ENCODE measurements around the gene SYNPO2L.

SYNPO2L gene

DNA sequence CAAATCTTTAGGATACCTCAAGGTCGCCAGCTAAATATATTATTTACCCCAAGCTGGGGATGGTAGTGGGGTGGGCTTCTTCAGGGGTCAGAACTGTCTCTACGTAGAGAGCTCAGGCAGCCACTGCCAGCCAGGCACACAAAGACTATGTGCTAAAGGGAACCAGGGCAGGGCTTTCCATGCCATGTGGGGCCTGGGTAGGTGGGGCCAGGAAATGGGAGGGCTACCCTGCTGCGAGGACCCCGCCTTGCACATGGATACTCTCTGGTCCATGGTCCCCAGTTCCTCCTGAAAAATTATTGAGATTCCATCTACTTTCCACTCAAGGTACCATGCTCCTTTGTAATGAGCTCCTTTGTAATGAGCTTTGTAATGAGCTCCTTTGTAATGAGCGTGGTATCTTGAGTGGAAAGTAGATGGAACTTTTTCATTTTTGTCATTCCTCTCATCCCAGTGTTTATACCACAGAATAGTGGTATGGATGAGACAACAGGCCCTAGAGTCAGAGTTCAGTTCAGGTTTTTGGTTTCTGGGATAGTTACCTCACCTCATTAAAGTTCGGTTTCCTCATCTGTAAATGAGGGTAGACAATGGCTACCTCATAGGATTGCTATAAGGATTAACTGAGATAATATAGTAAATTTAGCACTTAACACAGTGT lies 5.8 kb downstream of the SYNPO2L start:
- H3K27ac ChIP-seq: no peak overlapping the region
- peaks cover 45% of the 10 kb centered on the region for H3K27me3 ChIP-seq
- H3K9me3 ChIP-seq: no peaks in the 10 kb centered on the region
- peaks cover 5 to 12% of the 10 kb centered on the region in 2 experiments for H3K4me1 ChIP-seq (ENCODE audit: control insufficient read depth in 1 of 2, insufficient read depth in 1 of 2, low read depth in 1 of 2, low read length in 1 of 2)
- TF ChIP-seq, protein P1, sequence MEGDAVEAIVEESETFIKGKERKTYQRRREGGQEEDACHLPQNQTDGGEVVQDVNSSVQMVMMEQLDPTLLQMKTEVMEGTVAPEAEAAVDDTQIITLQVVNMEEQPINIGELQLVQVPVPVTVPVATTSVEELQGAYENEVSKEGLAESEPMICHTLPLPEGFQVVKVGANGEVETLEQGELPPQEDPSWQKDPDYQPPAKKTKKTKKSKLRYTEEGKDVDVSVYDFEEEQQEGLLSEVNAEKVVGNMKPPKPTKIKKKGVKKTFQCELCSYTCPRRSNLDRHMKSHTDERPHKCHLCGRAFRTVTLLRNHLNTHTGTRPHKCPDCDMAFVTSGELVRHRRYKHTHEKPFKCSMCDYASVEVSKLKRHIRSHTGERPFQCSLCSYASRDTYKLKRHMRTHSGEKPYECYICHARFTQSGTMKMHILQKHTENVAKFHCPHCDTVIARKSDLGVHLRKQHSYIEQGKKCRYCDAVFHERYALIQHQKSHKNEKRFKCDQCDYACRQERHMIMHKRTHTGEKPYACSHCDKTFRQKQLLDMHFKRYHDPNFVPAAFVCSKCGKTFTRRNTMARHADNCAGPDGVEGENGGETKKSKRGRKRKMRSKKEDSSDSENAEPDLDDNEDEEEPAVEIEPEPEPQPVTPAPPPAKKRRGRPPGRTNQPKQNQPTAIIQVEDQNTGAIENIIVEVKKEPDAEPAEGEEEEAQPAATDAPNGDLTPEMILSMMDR (IDR thresholded peaks at IDR 0.05): no peak
- H3K4me3 ChIP-seq (ENCODE audit: low read depth in 1 of 2, low read length in 1 of 2): no peak overlapping the region
- H3K36me3 ChIP-seq: no peaks in the 10 kb centered on the region

DNA sequence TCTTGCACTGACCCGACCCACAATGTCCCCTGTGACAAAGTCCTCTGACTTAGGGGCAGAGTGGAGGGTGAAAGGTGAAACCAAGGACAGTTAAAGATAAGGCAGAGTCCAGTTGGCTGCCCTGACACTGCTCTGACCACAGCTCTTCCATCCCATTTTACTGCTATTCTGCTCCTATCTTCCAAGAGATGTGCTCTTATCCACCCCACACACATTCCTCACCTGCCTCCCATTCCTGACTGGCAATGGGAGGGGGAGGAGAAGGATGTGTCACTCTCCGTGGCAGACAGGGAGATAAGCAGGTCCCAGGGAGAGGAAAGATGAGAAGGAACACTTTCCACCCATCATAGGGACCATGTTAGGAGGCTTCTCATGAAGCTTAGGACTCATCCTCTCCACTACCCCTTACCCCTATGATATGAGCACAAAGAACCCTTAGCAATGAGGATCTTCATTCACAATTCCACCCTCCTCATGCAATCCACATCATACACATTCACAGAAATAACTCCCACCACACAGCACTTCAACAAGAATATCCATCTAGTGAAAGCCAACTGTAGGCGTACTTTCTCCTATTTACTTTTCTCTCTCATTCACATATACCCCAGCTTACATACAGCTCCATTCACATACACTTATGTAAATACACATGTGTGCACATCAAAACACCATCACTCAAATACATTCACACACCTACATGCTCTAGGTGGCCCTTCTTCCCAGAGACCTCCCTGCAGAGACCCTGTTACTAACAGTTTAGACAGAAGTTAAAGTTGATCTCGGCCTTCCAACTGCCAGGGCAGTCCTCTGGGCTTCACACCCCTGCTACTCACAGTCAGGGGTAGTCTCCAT lies 6.6 kb downstream of the SYNPO2L start:
- Histone ChIP-seq H3K27me3 (peaks cover 47% of the 10 kb centered on the region), H3K4me1 (ENCODE audit: control insufficient read depth in 1 of 2, insufficient read depth in 1 of 2, low read depth in 1 of 2, low read length in 1 of 2) (peaks cover 6 to 12% of the 10 kb centered on the region in 2 experiments), H3K4me3 (ENCODE audit: low read depth in 1 of 2, low read length in 1 of 2) (no peak overlapping the region), H3K9me3 (no peaks in the 10 kb centered on the region), H3K36me3 (no peaks in the 10 kb centered on the region), H3K27ac (no peak overlapping the region)
- TF ChIP-seq, protein P1 (IDR thresholded peaks at IDR 0.05): no peak

DNA sequence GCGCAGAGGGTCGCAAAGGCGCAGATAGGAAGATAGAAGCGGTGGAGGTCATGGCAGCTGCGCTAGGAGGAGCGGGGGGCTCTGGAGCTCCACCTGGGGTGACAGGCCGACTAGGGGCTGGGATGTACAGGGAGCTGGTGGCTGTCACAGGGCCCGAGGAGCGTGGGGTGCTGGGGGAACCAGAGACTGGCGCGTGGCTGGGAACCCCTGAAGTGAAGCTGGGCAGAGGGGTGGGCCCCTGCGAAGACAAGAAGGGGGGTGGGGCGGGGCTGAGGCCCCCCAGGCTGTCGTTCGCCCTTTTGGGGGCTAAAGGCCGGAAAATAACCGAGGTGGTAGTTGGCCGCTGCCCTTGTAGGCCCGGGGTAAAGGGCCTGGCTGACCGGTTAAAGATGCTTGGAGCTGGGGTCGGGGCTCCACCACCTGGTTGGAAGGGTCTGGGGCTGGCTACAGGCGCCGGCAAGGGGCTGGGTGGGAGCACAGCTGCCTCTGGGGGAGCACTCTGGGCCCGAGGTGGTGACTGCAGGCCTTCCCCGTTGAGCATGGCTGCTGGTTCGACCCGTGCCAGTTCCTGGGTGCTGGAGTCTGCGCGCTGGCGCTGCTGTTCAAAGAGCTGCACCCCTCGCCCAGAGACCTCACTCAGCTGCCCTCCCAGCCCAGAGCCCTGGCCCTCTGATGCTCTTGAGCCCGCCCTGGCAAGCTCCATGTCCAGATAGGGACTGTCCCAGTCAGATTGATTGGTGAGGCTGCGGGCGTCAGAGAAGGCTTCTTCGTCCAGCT lies 7.8 kb downstream of the SYNPO2L start:
- TF ChIP-seq, protein P1 (IDR thresholded peaks at IDR 0.05): no peak
- peaks cover 47% of the 10 kb centered on the region for H3K27me3 ChIP-seq
- H3K4me3 ChIP-seq (ENCODE audit: low read depth in 1 of 2, low read length in 1 of 2): peak overlapping the region in 1 of 2 experiments; percentile 28
- H3K4me1 ChIP-seq (ENCODE audit: control insufficient read depth in 1 of 2, insufficient read depth in 1 of 2, low read depth in 1 of 2, low read length in 1 of 2): peaks cover 9 to 12% of the 10 kb centered on the region in 2 experiments
- H3K27ac ChIP-seq: no peak overlapping the region
- no peaks in the 10 kb centered on the region for H3K9me3 ChIP-seq
- no peaks in the 10 kb centered on the region for H3K36me3 ChIP-seq

DNA sequence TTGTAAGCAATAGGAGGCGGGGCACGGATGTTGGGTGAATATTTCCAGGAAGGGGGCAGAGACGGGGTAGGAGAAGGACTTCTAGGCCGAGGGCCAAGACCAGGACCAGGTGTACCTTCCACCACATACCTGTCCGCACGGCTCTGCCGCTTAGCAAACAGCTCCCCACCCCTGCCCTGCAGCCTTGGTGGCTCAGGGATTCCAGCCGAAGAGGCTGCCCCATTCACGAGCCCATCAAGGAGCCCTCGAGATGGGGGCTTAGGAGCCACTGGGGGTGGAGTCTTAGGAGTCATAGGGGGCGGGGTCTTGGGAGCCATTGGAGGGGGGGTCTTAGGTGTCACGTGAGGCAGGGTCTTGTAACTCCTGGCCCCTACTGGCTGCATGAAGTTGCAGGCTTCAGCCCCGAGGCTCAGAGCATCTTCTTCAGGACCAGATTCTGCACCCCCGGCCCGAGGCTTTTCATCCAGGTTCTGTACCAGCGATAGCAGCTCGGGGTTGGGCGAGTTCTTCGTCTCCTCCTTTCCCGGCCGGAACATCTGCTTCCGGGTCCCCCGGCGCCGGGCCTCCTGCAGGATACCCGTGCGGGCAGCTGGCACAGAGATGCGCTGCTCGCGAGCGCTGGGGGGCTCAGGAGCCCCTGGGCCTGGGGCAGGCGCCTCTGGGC lies 8.5 kb downstream of the SYNPO2L start:
- Histone ChIP-seq H3K4me1 (ENCODE audit: control insufficient read depth in 1 of 2, insufficient read depth in 1 of 2, low read depth in 1 of 2, low read length in 1 of 2) (peaks cover 9 to 12% of the 10 kb centered on the region in 2 experiments), H3K4me3 (ENCODE audit: low read depth in 1 of 2, low read length in 1 of 2) (peak overlapping the region; percentile 8 to 28), H3K27ac (no peak overlapping the region), H3K27me3 (peaks cover 47% of the 10 kb centered on the region), H3K36me3 (no peaks in the 10 kb centered on the region), H3K9me3 (no peaks in the 10 kb centered on the region)
- TF ChIP-seq, protein P1 (IDR thresholded peaks at IDR 0.05): no peak

DNA sequence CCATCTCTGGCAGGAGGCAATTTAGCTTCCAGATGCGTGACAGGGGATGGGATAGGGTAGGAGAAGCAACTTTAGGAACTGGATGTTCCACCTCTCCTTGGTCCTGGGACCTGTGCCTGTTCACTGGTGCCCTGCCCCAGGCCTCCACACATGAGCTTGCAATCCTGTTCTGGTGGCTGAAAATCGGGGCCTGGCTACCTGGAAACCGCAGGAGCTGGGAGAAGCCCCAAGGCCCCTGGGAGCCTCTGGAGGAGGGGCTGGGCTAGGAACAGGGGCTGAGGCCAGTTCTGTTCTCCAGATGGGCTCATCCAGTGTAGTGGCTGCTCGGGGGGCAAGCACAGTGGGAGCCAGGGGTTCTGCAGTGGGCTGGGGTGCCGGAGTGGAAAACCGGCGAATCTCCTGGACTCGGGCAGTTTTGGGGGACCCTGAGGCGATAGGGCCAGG lies 9.2 kb downstream of the SYNPO2L start:
- Histone ChIP-seq H3K27me3 (peaks cover 47% of the 10 kb centered on the region), H3K36me3 (no peaks in the 10 kb centered on the region), H3K4me1 (ENCODE audit: control insufficient read depth in 1 of 2, insufficient read depth in 1 of 2, low read depth in 1 of 2, low read length in 1 of 2) (peaks cover 9 to 12% of the 10 kb centered on the region in 2 experiments), H3K9me3 (no peaks in the 10 kb centered on the region), H3K4me3 (ENCODE audit: low read depth in 1 of 2, low read length in 1 of 2) (no peak overlapping the region), H3K27ac (no peak overlapping the region)
- TF ChIP-seq, protein P1 (IDR thresholded peaks at IDR 0.05): no peak
